K562 (cell line): ENCODE results near the gene ELK4. TPM values are rescaled to one million over a fixed set of nuclear protein-coding genes. Genes with fewer than 3 reads are reported as not detected.

ENCODE experiments used
- ATAC-seq: fragments of 200-7000 bp; cut with Tn5 transposase; 3 replicates; pipeline ENCODE4 v1.9.1; 2020; ENCODE audit warnings: moderate library complexity
- BruUV-seq: library from RNA; stranded (reverse); fragments of 400-500 nt; replicated peaks from 2 replicates; lab custom pipeline; 2021; lab: Mats Ljungman, UMichigan
- CTCF ChIA-PET: fragments of 300-600 bp; formaldehyde crosslinking; extraction: SDS; loops from one replicate; lab custom pipeline; 2021; ENCODE audit warnings: low intra/inter-chr PET ratio; lab: Yijun Ruan, JAX
- POLR2A ChIA-PET: fragments of 300-600, 350-650 bp; sonication (Branson Sonifier 250); formaldehyde crosslinking; extraction: SDS; loops from one replicate; lab custom pipeline; 2021; ENCODE audit warnings: antibody characterized with exemption, inconsistent platforms; lab: Yijun Ruan, JAX
- DNase-seq, 4 experiments: peaks; one replicate each; pipeline versions ENCODE4 v3.0.0 to v3.0.0-alpha.2; 2011 to 2018; ENCODE audit warnings: low spot score in 3 of 4, mixed read lengths in 3 of 4; ENCODE audit errors: extremely low read depth in 1 of 4
- FAIRE-seq: peaks from 2 replicates; lab custom pipeline; 2011; peaks lifted over from hg19 to GRCh38; lab: Jason Lieb, UNC
- H2AFZ ChIP-seq: 2 replicates; pipeline ENCODE4 v1.6.0; 2011; ENCODE audit warnings: low read depth, low read length, control low read depth, inconsistent platforms
- H3K27ac ChIP-seq: fragments of 200-600 bp; 3 replicates; pipeline ENCODE4 v1.8.0; 2011; ENCODE audit warnings: low read depth, mild to moderate bottlenecking, control low read depth, inconsistent platforms, low read length, moderate library complexity, mixed read lengths; ENCODE audit errors: extremely low read depth
- H3K27me3 ChIP-seq, 2 experiments: fragments of 300-600 bp in 1 of 2; 2 replicates in 1 of 2; 3 replicates in 1 of 2; pipeline versions ENCODE4 v1.6.0 to v1.8.0; 2011; ENCODE audit warnings: inconsistent platforms in 2 of 2, low read length in 2 of 2, mild to moderate bottlenecking in 1 of 2, mixed read lengths in 1 of 2, moderate library complexity in 1 of 2; ENCODE audit not compliant: control insufficient read depth in 2 of 2, insufficient read depth in 2 of 2
- H3K36me3 ChIP-seq: fragments of 300-600 bp; 3 replicates; pipeline ENCODE4 v1.8.0; 2011; ENCODE audit warnings: mild to moderate bottlenecking, low read length, inconsistent platforms; ENCODE audit not compliant: control insufficient read depth, insufficient read depth
- H3K4me1 ChIP-seq, 2 experiments: fragments of 200-600 bp in 1 of 2; replicated peaks in 1 of 2; 2 replicates in 1 of 2; 3 replicates in 1 of 2; pipeline versions ENCODE4 v1.5.1 to v1.8.0; 2011; ENCODE audit warnings: inconsistent platforms in 2 of 2, low read length in 2 of 2, mild to moderate bottlenecking in 1 of 2, mixed read lengths in 1 of 2, moderate library complexity in 1 of 2; ENCODE audit not compliant: control insufficient read depth in 2 of 2, insufficient read depth in 2 of 2
- H3K4me2 ChIP-seq: 2 replicates; pipeline ENCODE4 v1.6.1; 2011; ENCODE audit warnings: low read length, control low read depth, inconsistent platforms, mixed read lengths; ENCODE audit not compliant: insufficient read depth
- H3K4me3 ChIP-seq: fragments of 200-600 bp; sonication (generic), shearing (Covaris generic); 2 replicates; pipeline ENCODE4 v1.5.1; 2016; ENCODE audit warnings: control low read depth, inconsistent platforms
- H3K79me2 ChIP-seq: fragments of 200-600 bp; 3 replicates; pipeline ENCODE4 v1.8.0; 2011; ENCODE audit warnings: low read length, inconsistent platforms; ENCODE audit not compliant: control insufficient read depth, insufficient read depth
- H3K9ac ChIP-seq, 2 experiments: 2 replicates each; pipeline versions ENCODE4 v1.6.0 to v1.6.1; 2011; ENCODE audit warnings: low read depth in 2 of 2, low read length in 2 of 2, control low read depth in 1 of 2, inconsistent platforms in 1 of 2, mild to moderate bottlenecking in 1 of 2, mixed read lengths in 1 of 2; ENCODE audit not compliant: insufficient read depth in 1 of 2
- H3K9me1 ChIP-seq: one replicate; pipeline ENCODE4 v1.6.0; 2011; ENCODE audit warnings: inconsistent platforms, mild to moderate bottlenecking, low read length, moderate library complexity; ENCODE audit not compliant: control insufficient read depth, insufficient read depth
- H3K9me3 ChIP-seq: replicated peaks from 2 replicates; pipeline ENCODE4 v1.5.1; 2011; ENCODE audit warnings: low read depth, low read length, inconsistent platforms; ENCODE audit not compliant: control insufficient read depth, insufficient read depth
- H4K20me1 ChIP-seq: replicated peaks from 2 replicates; pipeline ENCODE4 v1.6.1; 2011; ENCODE audit warnings: low read length, inconsistent platforms, mixed read lengths; ENCODE audit not compliant: control insufficient read depth, insufficient read depth
- FIP1L1 ChIP-seq: fragments of 200-400 bp; formaldehyde crosslinking; IDR thresholded peaks from 2 replicates; pipeline ENCODE4 v1.6.1; 2018; ENCODE audit warnings: mild to moderate bottlenecking, low read depth, low read length; ENCODE audit not compliant: poor library complexity, severe bottlenecking
- GTF2E2 ChIP-seq: fragments of 200-800 bp; sonication (Bioruptor generic); IDR thresholded peaks from 2 replicates; pipeline ENCODE4 v1.6.1; 2016; ENCODE audit warnings: missing genetic modification characterization, missing compliant biosample characterization
- SOX6 ChIP-seq: fragments of 450-650 bp; IDR thresholded peaks from 2 replicates; pipeline ENCODE4 v1.6.1; 2014; ENCODE audit warnings: mild to moderate bottlenecking
- SRSF1 ChIP-seq: fragments of 200-400 bp; formaldehyde crosslinking; IDR thresholded peaks from 2 replicates; pipeline ENCODE4 v1.6.1; 2017; ENCODE audit warnings: mild to moderate bottlenecking, low read depth, low read length, moderate library complexity
- TCFL5 ChIP-seq: fragments of 250-450 bp; sonication (Bioruptor Pico); conservative IDR thresholded peaks from 2 replicates; pipeline ENCODE4 v1.6.1; 2021; ENCODE audit warnings: mild to moderate bottlenecking, moderate library complexity, matching md5 sums
- XRCC5 ChIP-seq: fragments of 200-400 bp; formaldehyde crosslinking; IDR thresholded peaks from 2 replicates; pipeline ENCODE4 v1.6.1; 2017; ENCODE audit warnings: low read depth, mild to moderate bottlenecking, low read length
- ZNF24 ChIP-seq: fragments of 450-650 bp; IDR thresholded peaks from 2 replicates; pipeline ENCODE4 v1.6.1; 2016
- ZNF311 ChIP-seq: fragments of 250-450 bp; sonication (Bioruptor Pico); IDR thresholded peaks from 2 replicates; pipeline ENCODE4 v1.4.0; 2020; ENCODE audit warnings: mild to moderate bottlenecking, moderate library complexity
- ZNF583 ChIP-seq: fragments of 250-450 bp; sonication (Bioruptor Pico); IDR thresholded peaks from 2 replicates; pipeline ENCODE4 v1.4.0; 2020
- WGBS: fragments of 100-300 bp; shearing (Covaris generic); methylation state at CpG from one replicate; pipeline ENCODE4 v1.1.6; 2016; ENCODE audit warnings: low coverage, mixed read lengths; ENCODE audit not compliant: insufficient coverage; ENCODE audit errors: missing lambda C conversion rate; 5-methylcytosine and 5-hydroxymethylcytosine counted together
- in situ Hi-C: fragments of 300-500 bp; cut with MboI; formaldehyde crosslinking; loops from 4 replicates; pipeline ENCODE4 v1.15.0; 2018; ENCODE audit warnings: inconsistent platforms, mixed read lengths
- intact Hi-C: fragments of 100-400 bp; cut with micrococcal nuclease; formaldehyde crosslinking; loops from 2 replicates; pipeline ENCODE4 v1.14.2; 2022
- polyA plus RNA-seq, 8 experiments: library from polyadenylated mRNA; depleted of rRNA in 4 of 8; stranded (reverse) in 5 of 8; unstranded in 3 of 8; fragments of >200 nt; fragmentation: Nextera tagmentation in 2 of 8; fragmentation: Illumina TruSeq in 1 of 8; extraction: Ambion mirVana in 2 of 8; extraction: Trizol in 1 of 8; gene quantifications; 2 replicates each; pipeline versions ENCODE4 v1.2.1 to v1.2.3, GENCODE V29; 2011 to 2014; ENCODE audit warnings: inconsistent platforms in 1 of 8, missing spikeins in 1 of 8
- total RNA-seq, 7 experiments: library from RNA; depleted of rRNA in 6 of 7; stranded (reverse); fragments of >200 nt in 6 of 7; fragmentation: Illumina TruSeq in 2 of 7; extraction: Trizol in 2 of 7; gene quantifications; 2 replicates each; pipeline versions ENCODE4 v1.2.1 to v1.2.3, GENCODE V29; 2011 to 2021; ENCODE audit warnings: low replicate concordance in 1 of 7
- TF ChIP-seq, protein P1 (sequence below): sonication (generic); formaldehyde crosslinking; IDR thresholded peaks from 2 replicates; pipeline ENCODE4 v1.8.0; 2022; ENCODE audit warnings: mild to moderate bottlenecking, missing genetic modification reagents, borderline replicate concordance
- TF ChIP-seq, protein P2 (sequence below): fragments of 200-800 bp; sonication (Bioruptor generic); IDR thresholded peaks from 2 replicates; pipeline ENCODE4 v1.6.1; 2017; ENCODE audit warnings: missing genetic modification characterization, missing compliant biosample characterization

ELK4 gene
- total and polyA plus RNA-seq, 9 of the 15 experiments (the other 6 are each of a cell fraction or from before 2014, with no cell fraction given), result 2.0 to 21.7 (median 9.2) TPM

DNA sequence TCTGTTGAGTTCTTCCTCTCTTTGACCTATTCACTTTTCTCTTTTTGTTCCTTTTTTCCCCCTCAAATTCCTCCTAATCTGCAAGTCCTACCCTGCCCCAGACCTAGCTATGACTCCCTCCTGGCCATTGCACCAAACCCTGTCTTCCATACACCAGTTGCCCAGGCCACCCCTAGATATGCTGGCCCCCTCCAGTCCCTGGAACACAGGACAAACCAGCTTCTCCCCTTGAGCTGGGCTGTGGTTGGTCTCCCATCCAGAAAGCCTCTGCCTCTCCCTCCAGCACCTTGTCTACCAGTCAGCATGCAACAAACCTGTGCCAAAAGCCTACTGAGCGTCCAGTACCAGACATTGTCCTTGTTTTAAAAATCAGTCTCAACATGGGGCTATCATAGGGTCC lies 59.4 kb downstream of the ELK4 start:
- Histone ChIP-seq H3K9me1 (no peaks in the 10 kb centered on the region), H3K4me3 (no peak overlapping the region), H3K79me2 (no peaks in the 10 kb centered on the region), H3K9me3 (no peaks in the 10 kb centered on the region), H3K27me3 (peaks cover 49 to 66% of the 10 kb centered on the region in 2 experiments), H3K27ac (no peak overlapping the region), H2AFZ (no peak overlapping the region), H3K4me2 (no peak overlapping the region), H3K4me1 (peaks cover 0 to 7% of the 10 kb centered on the region in 2 experiments; a peak in 2 of 5 replicates), H4K20me1 (peaks cover 22% of the 10 kb centered on the region; the same call in 1 of the 2 replicates), H3K36me3 (no peaks in the 10 kb centered on the region), H3K9ac (no peak overlapping the region)
- POLR2A ChIA-PET, result interaction anchor here (1.3 kb wide), 1 partner anchor 13 kb away, joined by 3 read pairs; no protein-coding TSS in a partner anchor
- in situ Hi-C loops, result no loop called here
- DNase-seq (no peak), ATAC-seq (no peak), FAIRE-seq (no peak)
- WGBS, result 0% methylated on average over 1 of the region's 1 CpG
- intact Hi-C loops, result no loop called here
- BruUV-seq, result no TSS peak
- CTCF ChIA-PET, result no interaction called here
- no peak for TF ChIP-seq ZNF24
- TF ChIP-seq, protein P1, sequence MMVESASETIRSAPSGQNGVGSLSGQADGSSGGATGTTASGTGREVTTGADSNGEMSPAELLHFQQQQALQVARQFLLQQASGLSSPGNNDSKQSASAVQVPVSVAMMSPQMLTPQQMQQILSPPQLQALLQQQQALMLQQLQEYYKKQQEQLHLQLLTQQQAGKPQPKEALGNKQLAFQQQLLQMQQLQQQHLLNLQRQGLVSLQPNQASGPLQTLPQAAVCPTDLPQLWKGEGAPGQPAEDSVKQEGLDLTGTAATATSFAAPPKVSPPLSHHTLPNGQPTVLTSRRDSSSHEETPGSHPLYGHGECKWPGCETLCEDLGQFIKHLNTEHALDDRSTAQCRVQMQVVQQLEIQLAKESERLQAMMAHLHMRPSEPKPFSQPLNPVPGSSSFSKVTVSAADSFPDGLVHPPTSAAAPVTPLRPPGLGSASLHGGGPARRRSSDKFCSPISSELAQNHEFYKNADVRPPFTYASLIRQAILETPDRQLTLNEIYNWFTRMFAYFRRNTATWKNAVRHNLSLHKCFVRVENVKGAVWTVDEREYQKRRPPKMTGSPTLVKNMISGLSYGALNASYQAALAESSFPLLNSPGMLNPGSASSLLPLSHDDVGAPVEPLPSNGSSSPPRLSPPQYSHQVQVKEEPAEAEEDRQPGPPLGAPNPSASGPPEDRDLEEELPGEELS, result no peak
- TF ChIP-seq GTF2E2 (tag), result no peak
- TF ChIP-seq TCFL5 (CRISPR knock-in tag), result no peak
- TF ChIP-seq SRSF1, result no peak
- no peak for TF ChIP-seq XRCC5
- no peak for TF ChIP-seq SOX6
- no peak for TF ChIP-seq ZNF311
- no peak for TF ChIP-seq FIP1L1
- no peak for TF ChIP-seq ZNF583 (CRISPR knock-in tag)
- TF ChIP-seq, protein P2, sequence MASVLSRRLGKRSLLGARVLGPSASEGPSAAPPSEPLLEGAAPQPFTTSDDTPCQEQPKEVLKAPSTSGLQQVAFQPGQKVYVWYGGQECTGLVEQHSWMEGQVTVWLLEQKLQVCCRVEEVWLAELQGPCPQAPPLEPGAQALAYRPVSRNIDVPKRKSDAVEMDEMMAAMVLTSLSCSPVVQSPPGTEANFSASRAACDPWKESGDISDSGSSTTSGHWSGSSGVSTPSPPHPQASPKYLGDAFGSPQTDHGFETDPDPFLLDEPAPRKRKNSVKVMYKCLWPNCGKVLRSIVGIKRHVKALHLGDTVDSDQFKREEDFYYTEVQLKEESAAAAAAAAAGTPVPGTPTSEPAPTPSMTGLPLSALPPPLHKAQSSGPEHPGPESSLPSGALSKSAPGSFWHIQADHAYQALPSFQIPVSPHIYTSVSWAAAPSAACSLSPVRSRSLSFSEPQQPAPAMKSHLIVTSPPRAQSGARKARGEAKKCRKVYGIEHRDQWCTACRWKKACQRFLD (CRISPR knock-in tag), result no peak
